GM23248 (cell line): ENCODE results near the gene TEX101.

Experiments
- EZH2 ChIP-seq: fragments of 200-600 bp; sonication (generic); IDR thresholded peaks from 2 replicates; pipeline ENCODE4 v1.6.1; 2018; ENCODE audit warnings: antibody characterized with exemption, mild to moderate bottlenecking; ENCODE audit not compliant: insufficient read depth, poor library complexity, severe bottlenecking
- EZH2phosphoT487 ChIP-seq: fragments of 200-600 bp; sonication (generic); IDR thresholded peaks from 2 replicates; pipeline ENCODE4 v1.6.1; 2018; ENCODE audit warnings: antibody characterized with exemption, moderate library complexity, mild to moderate bottlenecking, low read depth; ENCODE audit not compliant: insufficient read depth

DNA sequence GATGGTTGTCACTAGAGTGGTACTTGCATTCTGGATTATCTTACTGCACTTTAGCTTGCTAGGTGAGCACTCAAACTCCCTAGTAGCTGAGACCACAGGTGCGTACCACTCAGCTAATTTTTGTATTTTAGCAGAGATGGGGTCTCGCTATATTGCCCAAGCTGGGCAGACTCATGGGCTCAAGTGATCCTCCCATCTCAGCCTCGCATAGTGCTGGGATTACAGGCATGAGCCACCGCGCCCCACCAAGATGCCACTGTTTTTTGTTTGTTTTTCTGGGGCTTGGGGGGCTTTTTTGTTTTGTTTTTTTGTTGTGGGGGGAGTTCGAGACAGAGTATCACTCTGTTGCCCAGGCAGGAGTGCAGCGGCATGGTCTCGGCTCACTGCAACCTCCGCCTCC lies 33.0 kb downstream of the TEX101 start:
- TF ChIP-seq EZH2 (no peak), EZH2phosphoT487 (no peak)
